Ureter (tissue), 1 donor: ENCODE data around the gene SYTL1. TPM values are rescaled to one million over a fixed set of nuclear protein-coding genes. Genes with fewer than 3 reads are reported as not detected.

ENCODE experiments used
- DNase-seq: peaks from one replicate; pipeline ENCODE4 v3.0.0-alpha.2; 2020; ENCODE audit warnings: low spot score
- total RNA-seq: library from RNA; stranded (reverse); gene quantifications from one replicate; pipeline ENCODE4 v1.2.4, GENCODE V29; 2023
- donor health status: DM: yes; HTN: yes; CAD: no.

Gene SYTL1
- total RNA-seq, 1 donor from 2014 or later = 93.6 TPM

DNA sequence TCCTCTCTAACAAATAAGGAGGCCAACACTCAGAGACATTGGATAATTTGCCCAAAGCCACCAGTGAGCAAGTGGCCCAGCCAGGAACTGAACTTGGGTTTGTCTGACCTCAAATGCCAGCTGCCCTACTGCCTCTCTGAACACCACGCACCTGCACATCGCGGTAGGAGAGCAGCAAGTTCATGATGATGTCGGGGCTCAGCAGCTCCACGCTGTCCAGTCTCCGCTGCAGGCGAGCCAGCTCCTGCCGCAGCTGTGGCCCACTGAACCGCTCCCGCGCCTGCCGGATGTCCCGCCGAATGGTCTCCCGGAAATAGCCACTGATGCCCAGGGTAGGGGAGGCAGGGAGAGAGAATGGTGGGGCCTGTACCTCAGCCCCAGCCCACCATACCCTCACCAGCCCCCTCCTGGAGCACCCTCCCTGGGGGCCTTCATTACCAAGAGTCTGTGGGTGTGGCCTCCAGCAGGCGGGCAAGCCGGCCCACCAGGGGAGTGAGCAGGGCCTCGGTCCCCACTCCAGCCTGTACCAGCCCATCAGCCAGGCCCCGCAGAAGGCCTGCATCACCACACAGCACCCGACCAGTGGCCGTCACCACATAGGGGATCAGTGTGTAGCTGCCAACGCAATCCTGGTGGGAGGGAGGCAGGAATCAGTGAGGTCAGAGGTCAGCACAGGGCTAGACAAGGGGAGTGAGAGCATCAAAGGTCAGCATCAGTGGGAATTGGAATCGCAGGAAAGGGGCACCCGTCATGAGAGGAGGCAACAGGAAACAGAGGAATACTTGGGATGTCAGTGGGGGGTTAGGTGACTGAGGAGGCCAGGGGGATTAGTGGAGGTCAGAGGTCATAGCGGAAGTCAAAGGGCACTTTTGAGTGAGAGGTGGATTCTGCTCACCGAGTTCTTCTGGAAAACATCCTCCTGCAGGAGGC, 22.2 kb downstream of the SYTL1 start:
- no peak for DNase-seq

DNA sequence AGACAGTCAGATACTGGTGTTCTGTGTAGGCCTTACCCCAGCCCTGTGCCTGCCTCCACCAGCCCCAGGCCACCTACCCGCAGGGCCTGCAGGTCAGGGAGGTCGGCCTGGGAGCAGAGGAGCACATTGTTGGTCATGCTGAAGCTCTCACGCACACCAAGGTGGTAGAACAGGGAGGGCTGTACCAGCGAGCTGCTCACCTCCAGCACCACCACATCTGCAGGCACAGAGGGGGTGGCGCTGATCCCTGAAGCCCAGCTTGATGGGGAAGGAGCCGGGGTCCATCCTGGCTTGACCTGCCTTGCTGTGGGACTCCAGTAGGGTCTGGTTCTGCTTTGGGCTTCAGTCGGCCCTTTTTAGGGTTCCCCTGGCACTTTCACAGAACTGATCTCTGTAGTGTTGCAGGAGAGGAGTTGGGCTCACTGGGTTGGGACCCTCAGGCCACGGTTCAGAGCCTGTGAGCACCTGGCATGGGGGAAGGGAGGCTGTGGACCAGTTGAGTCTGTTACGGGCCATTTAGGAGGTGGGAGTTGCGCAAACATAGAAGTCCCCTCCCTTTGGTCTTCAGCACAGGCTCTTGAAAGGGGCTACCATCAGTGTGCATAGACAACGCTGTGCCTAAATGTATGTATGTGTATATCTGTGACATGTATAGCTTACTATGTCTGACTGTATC, 23.0 kb downstream of the SYTL1 start:
- no peak for DNase-seq

DNA sequence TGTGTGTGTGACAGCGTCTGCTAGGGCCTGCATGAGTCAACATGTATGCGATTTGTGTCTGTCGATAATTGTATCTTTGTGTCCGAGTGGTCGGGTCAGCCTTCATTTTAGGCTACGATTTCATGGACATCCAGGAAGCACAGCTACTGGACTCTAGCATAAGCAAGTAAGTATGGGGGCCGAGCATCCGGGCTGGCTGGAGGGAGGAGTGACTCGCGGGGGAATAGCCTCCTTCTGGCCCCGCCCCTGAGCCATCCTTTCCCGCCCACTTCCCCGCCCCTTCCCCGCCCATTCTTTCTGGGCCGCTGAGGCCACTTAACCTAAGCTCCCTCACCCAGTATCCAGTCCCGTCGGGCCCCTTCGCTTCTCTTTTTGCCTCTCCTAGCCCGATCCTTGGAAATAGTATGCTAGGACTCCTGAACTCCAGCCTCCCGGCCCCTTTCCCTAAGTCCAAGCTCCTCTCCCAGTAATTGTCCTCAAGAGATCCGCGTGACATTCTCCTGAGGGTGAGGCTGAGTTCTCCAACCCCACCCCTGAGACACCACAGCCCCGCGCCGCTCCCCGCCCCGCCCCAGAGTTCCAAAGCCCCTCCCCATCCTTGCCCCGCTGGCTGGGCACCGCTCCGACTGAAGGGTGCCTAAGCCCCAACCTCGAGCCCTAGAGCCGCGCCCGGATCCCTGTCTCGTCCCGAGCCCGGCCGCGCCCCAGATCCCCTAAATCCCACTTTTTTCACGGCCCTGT, 23.7 kb downstream of the SYTL1 start:
- DNase-seq = peak; percentile 93

DNA sequence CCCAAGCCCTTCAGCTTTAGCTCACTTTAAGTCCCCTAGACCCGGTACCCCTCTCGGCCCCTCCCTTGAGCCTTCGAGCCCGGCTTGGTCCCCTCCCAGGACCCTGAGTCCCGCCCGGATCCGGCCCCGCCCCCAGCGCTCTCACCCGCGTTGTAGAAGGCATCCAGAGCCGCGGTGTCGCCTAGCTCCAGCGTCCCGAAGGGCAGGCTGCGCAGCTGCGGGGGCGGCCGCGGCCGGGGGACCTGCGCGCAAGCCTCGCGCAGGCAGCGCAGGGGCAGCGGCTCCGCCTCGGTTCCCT, 24.2 kb downstream of the SYTL1 start:
- peak; percentile 87 for DNase-seq

DNA sequence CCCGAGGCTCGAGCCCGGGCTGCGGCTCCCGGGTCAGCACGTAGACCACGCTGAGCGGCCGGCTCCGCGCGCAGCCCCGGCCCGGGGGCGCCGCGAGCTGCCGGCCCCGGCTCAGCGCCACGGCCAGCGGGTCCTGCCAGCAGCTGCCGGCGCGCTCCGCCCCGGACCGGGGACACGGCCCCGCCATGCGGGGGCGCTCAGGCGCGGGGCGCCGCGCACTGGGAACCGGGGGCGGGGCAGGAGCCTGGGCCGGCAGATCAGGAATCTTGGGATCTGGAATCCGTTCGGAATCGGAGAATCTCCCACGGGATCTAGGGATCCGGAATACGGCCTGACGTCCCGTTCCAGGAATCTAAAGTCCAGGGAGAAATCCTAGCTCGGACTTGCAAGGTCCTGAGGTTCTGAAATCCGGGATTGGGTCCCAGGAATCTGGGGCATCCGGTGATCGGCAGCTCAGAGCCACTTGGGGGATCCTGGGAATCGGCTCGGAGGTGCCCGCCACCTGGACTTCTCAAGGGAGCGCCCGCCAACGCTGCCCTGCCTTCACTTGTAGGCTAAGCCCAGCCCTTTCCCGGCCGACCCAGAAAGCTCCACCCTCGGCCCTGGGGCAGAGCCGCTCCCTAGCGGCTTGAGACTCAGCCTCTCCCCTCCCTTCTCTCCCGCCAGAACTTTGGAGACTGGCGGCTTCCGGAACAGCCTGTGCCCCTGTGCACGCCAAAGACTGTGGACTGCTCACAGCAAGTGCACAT, 24.8 kb downstream of the SYTL1 start, which contains the start of gene MAP3K6:
Gene MAP3K6, minus strand, starts transcription at position 551 of the 749 bp plus-strand sequence. Its CDS starts 364 bp downstream, at position 187.
- peak; percentile 93 for DNase-seq

DNA sequence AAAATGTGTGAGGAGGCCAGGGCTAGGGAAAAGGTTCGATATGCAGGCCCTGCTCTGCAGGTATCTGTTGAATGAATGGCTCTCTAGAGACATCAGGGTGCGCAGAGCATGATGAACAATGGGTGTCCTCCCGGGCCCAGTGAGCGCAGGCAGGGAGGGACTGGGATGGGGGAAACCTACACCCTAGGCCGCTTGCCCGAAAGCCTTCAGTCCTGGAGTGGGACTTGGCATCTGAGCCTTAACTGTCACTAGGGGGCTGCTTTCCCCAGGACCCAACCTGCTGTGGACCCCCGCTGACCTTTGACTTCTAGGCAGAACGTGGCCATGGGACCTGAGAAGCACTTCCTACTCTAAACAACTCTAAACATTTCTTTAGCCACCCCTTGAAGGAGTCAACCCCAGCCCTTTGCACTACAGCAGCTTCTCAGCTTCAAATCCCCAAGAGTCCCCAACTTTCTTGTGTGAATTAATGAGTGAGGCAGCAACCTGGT, 25.4 kb downstream of the SYTL1 start:
- no peak for DNase-seq

DNA sequence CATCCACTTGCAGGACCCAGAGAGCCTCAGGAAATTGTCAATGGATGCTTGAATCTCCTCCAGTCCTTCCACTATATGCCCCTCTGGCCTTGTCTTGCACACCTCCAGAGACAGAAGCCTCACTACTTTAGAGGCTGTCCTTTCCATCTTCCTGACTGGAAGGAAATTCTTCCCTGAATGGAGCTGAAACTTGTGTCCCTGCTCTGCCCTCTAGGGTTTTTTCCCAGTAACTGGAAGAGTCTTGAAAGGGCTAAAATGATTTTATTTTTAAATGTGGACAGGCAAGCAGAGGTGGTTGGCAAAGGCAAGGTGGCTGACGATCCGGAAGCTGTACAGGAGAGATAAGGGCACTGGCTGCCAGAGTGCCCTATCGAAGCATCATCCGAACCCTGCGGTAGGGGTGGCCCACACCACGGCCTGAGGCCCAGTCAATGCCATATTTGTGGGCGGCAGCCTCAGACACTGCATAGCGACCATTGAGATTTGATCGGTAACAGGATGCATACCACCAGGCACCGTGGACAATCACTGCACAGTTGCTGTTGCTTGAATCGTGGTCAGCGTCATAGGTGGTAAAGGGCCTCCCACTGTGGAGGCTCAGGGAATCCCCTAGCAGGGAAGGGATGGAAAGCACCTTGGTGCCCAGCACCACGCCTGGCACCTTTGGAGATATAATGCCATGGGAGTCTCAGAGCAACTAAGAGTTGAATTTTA, 27.2 kb downstream of the SYTL1 start:
- DNase-seq = no peak

DNA sequence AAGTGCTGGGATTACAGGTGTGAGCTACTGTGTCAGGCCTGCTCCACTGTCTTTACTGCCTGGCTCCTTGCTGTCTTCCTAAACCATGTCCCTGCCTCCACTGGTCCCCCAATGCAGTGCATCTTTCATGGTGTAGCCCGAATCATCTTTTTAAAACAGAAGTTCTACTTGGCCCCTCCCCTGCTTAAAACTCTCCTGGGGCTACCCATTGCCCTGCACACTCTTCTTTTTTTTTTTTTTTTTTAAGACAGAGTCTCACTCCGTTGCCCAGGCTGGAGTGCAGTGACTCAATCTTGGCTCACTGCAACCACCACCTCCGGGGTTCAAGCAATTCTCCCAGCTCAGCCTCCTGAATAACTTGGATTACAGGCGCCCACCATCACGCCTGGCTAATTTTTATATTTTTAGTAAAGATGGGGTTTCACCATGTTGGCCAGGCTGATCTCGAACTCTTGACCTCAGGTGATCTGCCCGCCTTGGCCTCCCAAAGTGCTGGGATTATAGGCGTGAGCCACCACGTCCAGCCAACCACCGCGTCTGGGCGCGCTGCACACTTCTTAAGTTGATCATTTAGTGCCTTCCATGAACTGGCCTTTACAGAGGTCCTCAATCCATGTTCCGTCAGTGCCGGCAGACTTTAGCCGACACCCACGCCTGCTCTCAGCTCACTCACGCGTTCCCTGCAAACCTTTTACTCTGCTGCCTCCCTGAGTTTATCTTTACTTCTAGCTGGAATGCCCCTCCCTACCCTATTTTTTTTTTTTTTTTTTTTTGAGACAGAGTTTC, 30.4 kb downstream of the SYTL1 start:
- DNase-seq = no peak

DNA sequence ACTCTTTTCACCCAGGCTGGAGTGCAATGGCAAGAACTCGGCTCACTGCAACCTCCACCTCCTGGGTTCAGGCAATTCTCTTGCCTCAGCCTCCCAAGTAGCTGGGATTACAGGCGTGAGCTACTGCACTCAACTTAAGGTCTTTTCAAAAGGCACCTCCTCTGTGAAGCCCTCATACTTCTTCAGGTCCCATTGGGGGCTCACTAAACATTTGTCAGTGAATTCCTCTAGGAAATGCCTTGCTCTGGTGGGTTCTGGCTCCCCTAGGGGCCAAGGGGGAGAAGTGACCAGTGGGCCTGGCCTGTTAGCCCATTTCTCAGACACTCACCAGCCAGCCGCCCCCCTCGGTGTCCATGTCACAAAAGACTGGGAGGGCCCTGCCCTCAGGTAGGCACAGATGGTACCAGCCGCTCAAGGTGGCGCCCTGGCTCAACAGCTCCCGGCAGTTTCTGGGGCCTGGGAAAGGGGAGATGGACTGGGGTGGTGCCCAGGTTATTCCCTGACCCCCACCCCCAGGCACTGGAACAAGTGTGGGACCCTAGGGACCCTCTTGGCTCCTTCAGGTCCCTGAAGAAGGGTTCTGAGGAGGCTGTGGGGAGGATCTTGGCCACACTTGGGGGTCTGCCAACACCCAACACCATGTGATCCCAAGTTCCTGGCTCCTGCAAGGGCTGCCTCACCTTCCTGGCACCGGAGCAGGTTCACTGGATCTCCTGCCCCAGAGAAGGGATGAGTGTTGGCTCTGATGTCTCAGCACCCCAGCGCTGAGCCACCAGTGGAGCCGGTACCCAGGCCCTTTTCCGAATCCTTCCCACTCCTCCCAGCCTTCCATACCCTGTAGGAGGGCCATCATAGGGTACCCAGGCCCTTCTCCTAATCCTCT, 31.2 kb downstream of the SYTL1 start:
- DNase-seq = no peak

DNA sequence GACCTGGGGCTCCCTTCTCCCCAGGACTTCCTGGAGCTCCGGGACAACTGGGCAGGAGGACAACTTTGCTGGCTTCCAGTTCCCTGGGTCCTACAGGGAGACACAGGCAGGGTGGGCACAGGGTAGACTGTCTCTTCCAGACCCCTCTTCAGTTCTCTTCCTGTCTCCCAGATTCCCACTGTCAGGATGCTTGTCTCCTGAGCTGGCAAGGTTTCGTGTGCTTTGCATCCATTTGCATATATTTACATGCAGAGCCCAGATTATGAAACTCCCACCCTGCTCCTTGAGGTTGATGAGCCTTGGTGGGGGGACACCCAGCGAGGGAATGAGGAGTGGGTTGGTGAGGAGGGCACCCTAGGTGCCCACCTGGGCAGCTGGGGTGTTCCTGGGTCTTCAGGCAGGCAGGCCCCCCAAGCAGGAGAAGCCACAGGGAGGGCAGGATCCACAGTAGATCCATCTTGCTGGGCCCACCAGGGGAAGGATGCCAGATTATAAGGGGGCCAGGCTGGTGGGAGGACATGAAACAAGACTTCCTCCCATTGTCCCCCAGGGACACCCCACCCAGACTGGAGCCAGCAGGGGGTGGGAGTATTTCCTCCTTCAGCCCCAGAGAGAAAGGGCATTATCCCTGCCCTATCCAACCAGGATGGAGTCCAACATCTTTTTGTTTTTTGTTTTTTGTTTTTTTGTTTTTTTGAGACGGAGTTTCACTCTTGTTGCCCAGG, 32.7 kb downstream of the SYTL1 start, which contains the start of gene FCN3:
Gene FCN3, minus strand, starts transcription at position 463 of the 725 bp plus-strand sequence. Its CDS starts 6 bp downstream, at position 457.
- no peak for DNase-seq

DNA sequence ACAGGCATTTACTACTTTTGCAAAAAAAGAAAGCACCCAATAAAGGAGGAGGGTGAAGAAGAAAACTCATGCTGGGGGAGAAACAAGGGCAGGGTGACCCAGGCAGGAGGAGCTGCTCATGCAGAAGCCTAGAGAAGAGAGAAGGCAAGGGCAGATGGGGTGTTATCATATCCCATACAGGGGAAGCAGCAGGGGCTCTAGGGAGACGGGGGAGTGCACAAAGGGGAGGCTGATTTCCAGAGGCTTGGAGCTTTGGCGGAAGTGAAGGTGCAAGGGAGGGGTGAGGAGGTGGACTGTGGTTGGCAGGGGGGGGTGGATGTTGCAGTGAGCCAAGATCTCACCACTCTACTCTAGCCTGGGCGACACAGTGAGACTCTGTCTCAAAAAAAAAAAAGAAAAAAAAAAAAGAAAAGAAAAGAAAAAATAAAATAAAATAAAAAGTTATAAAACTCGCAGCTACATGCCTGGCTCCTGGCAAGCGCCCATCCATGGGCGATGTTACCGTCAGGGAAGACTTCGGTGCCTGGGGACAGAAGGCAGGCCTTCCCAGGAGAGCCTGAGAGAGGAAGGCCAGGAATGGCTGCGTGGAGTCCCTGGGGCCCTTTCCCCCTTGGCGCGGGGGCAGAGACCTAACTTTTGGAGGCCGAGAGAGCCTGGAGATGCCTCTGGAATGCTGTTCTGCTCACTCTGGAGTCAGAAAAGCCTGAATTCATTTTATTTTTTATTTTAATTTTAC, 36.1 kb downstream of the SYTL1 start:
- DNase-seq = no peak

DNA sequence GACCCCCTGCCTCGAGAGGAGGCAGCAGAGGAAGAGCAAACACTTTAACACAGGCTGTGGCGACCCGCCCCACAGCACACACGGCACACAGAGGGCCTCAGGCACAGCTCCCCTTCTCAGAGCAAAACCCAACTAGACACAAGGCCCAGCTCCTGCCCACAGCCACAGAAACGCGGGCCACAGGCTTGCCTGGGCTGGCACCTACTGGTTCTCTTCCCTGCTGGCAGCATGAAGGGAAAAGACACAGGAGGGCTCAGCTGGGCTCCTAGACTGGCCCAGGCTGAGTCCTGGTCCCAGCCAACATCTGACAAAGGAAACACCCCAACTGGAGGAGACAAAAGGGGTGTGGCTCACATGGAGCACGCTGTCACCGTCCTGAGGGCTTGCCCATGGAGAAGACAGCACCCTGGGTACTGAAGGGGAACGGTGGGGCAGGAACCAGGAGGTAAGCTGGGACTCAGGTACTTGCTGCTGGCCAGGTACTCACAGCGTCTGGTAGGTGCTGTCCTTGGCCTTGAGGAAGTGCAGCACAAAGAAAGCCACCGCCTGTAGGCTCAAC, 37.8 kb downstream of the SYTL1 start:
- DNase-seq = no peak

DNA sequence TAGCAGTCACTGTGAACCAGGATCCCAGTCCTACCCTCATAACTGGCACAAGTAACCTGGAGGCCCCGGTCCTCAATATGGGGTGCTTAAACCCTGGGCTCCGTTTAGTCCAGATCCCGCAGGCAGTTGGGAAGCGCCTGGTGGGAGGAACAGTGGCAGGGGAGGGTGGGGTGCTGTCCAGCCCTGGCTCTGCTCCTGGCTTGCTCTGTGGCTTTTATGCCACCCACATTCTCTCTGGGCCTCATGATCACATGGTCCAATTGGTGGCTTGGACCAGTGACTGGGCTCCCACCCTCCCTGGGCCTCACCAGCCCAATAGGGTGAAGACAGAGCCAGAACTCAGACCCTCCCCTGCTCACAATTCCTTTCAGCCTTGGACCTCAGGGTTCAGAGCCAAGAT, 38.4 kb downstream of the SYTL1 start:
- DNase-seq = no peak

DNA sequence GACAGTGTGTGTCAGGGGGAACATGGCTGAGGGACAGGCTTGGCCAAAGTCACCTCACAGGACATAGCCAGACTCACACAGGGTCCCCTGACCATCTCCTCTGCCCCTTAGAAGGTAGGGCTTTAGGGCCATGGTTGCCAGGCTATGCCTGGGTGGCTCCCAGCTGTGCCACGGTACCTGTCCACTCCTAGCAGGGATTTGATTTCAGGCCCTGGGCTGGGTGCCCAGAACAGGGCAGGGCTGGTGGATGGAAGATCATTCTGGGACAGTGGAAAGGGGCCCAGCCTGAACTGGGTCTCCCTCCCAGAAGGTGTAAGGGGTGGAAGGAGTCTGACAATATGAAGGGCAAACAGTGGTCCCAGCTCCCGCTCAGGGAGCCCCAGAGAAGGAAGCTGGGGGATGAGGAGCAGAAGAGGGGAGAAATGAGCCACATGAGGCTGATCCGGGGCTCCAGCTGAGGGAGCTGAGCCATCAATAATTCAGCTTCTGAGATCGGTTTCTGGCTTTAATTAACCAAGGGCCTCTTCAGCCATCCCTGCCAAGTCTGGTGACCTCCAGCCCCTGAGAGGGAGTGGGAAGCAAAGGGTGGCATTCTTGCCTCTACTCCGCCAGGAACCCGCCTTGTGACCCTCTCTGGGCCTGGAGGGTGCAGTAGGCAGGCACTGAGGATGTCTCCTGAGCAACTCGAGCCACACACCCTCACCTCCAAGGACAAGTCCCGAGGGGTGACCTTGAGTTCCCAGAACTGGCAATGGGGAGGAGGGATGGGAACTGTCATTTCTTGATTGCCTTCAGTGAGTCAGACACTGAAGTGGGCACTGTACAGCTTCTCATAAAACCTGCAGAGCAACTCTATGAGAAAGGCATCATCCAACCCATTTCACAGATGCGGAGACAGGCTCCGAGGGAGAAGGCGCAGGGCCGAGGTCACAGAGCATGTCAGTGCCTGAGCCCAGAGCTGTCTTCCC, 39.2 kb downstream of the SYTL1 start:
- no peak for DNase-seq

DNA sequence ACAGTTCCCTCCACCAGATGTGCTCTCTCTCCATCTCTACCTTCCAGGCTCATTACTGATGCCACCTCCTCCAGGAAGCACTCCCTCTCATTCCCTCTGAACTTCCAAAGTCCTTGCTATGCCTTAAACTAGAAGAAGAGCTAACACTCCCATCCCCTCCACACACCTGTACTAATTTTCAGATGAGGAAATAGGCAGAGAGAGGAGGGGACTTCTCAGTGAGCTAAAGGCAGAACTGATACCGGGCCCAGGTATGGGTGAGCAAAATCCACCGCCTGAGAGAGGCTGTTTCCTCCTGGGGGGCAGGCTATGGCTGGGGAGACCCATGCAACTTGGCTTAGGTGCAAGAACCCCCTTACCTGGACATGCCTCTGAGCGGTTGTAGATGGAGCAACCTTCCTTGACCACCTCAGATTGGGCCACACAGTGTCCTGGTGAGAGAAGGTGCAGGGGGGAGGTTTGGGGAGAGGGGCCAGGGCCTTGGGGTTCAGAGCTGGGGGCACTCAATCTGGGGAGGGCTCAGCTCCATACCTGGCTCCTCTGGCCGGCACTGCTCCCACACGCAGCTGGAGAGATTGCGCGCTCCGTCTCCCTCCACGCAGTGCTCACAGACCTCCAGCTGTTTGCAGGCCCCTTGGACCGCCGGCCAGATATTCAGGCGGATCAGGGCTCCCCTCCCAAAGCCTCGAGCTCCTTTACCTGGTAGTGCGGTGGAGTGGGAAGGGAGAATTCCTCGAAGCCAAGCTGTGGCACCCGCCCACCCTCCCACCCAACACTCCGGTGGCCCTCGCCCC, 40.3 kb downstream of the SYTL1 start:
- no peak for DNase-seq
